ENCODE measurements around the gene PAK1. TPM values are rescaled to one million over a fixed set of nuclear protein-coding genes. Genes with fewer than 3 reads are reported as not detected.

PAK1 gene
- total and polyA plus RNA-seq, 9 of the 15 experiments (the other 6 are each of a cell fraction or from before 2014, with no cell fraction given), result 0.52 to 11.7 (median 1.9) TPM

- POLR2A ChIA-PET, result no interaction called here
- no peaks in the 10 kb centered on the region for H3K79me2 ChIP-seq (ENCODE audit: control insufficient read depth, insufficient read depth, low read length)
- peaks cover 2 to 7% of the 10 kb centered on the region in 2 experiments; a peak in 1 of 5 replicates for H3K27me3 ChIP-seq (ENCODE audit: control insufficient read depth in 2 of 2, insufficient read depth in 2 of 2, low read length in 2 of 2)
- CTCF ChIA-PET (ENCODE audit: low intra/inter-chr PET ratio), result no interaction called here
- 2% methylated on average over 3 of the region's 3 CpGs for WGBS (ENCODE audit: insufficient coverage, low coverage, missing lambda C conversion rate)
- TF ChIP-seq HDAC2 (IDR thresholded peaks at IDR 0.05) (no peak), RHOXF2B (CRISPR knock-in tag; conservative IDR thresholded peaks at IDR 0.05) (no peak), TOE1 (IDR thresholded peaks at IDR 0.05; ENCODE audit: borderline replicate concordance) (no peak), TOE1 (CRISPR knock-in tag; IDR thresholded peaks at IDR 0.05; ENCODE audit: borderline replicate concordance, low read depth) (no peak), ZHX1 (conservative IDR thresholded peaks at IDR 0.05; ENCODE audit: low read length) (no peak)
- ATAC-seq (no peak), DNase-seq (ENCODE audit: extremely low read depth in 1 of 4, low spot score in 3 of 4) (no peak), FAIRE-seq (no peak)
- no peaks in the 10 kb centered on the region for H3K36me3 ChIP-seq (ENCODE audit: control insufficient read depth, insufficient read depth, low read length)
- in situ Hi-C loops (cut with MboI) (no loop called here), intact Hi-C loops (cut with micrococcal nuclease) (no loop called here)
- no peak overlapping the region for H3K4me2 ChIP-seq (ENCODE audit: insufficient read depth, low read length)
- H4K20me1 ChIP-seq (replicated peaks; ENCODE audit: control insufficient read depth, insufficient read depth, low read length), result no peaks in the 10 kb centered on the region
- H3K9me1 ChIP-seq (ENCODE audit: control insufficient read depth, insufficient read depth, low read length), result no peaks in the 10 kb centered on the region
- H3K27ac ChIP-seq (ENCODE audit: extremely low read depth, low read depth, low read length), result no peak overlapping the region
- no peaks in the 10 kb centered on the region for H3K4me1 ChIP-seq (replicated peaks in 1 of 2; ENCODE audit: control insufficient read depth in 2 of 2, insufficient read depth in 2 of 2, low read length in 2 of 2)
- no TSS peak for BruUV-seq (replicated peaks)
- H3K4me3 ChIP-seq, result no peak overlapping the region
- H2AFZ ChIP-seq (ENCODE audit: low read depth, low read length), result no peak overlapping the region
- no peak overlapping the region for H3K9ac ChIP-seq (ENCODE audit: insufficient read depth in 1 of 2, low read depth in 2 of 2, low read length in 2 of 2)
- no peaks in the 10 kb centered on the region for H3K9me3 ChIP-seq (replicated peaks; ENCODE audit: control insufficient read depth, insufficient read depth, low read depth, low read length)
Measured at GRCh38 chr11:77287136-77287535, 186.8 kb downstream of the PAK1 start.
